Activated CD4-positive, alpha-beta T cell treated with anti-CD3 and anti-CD28 coated beads for 24 hours (primary cell): ENCODE measurements around the gene PLCH2.

Experiments used
- DNase-seq, 2 donors: peaks; one replicate each; pipeline ENCODE4 v3.0.0-alpha.2; 2020; ENCODE audit warnings: low read depth in 2 of 2

Gene PLCH2

DNA sequence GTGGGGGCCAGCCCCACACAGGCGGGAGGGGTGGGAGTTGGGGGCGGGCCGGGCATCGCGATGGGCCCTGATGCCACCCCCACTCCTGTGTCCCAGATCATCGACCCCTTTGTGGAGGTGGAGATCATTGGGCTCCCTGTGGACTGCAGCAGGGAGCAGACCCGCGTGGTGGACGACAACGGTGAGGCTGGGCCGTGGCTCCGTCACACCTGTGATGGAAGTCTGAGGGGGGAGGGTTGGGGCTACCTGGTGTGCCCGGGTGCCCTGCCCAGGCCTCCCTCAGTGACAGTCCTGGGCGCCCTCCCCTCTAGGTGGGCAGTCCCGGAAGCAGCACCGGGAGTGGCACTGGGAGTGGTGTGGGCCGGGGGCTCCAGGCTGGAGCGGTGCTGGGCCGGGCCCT, 22.6 kb downstream of the PLCH2 start:
- DNase-seq = no peak

DNA sequence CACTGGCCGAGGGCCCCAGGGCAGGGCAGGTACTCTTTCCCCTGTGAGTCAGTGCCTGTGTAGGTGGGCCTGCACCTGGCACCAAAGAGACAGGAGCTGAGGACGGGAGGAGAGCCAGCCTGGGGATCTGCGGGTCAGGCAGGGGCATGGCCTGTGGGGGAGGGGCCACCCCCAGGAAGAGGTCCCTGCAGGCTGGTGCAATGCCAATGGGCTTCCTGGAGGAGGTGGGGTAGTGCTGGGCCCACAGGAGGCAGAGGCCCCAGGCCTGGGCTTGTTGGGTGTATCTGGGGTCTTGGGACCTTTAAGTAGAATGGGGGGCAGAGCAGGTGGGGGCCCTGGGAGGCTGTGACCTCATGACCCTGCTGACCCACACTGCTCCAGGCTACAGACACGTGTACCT, 23.2 kb downstream of the PLCH2 start:
- DNase-seq = no peak

DNA sequence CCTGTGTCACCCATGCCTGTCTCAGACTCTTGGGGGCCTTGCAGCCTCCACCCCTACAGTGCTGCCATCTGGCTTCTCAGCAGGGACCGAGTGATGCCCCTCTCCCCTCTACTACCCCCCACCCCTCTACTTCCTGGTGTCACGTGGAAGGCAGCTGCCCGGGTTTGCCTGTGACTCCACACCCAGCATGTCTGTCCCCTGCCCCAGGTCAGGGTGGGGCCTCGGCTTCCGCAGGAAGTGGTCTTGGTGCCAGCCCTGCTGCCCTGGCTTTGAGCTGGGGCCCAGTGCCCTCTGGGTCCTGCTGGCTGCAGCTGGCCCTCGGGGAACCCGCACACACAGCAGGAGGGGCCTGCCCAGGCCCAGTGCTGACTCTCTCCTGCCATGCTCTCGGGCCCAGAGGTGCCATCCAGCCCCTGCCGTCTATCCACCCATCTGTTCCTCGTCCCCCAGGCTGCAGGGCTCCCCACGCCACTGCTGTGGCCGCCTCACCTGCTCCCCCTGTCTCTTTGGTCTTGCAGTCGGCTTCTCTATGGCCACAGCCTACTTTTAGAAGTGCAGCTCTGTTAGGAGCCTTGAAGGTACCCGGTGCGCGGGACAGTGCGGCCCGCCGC, 24.0 kb downstream of the PLCH2 start:
- DNase-seq = no peak

DNA sequence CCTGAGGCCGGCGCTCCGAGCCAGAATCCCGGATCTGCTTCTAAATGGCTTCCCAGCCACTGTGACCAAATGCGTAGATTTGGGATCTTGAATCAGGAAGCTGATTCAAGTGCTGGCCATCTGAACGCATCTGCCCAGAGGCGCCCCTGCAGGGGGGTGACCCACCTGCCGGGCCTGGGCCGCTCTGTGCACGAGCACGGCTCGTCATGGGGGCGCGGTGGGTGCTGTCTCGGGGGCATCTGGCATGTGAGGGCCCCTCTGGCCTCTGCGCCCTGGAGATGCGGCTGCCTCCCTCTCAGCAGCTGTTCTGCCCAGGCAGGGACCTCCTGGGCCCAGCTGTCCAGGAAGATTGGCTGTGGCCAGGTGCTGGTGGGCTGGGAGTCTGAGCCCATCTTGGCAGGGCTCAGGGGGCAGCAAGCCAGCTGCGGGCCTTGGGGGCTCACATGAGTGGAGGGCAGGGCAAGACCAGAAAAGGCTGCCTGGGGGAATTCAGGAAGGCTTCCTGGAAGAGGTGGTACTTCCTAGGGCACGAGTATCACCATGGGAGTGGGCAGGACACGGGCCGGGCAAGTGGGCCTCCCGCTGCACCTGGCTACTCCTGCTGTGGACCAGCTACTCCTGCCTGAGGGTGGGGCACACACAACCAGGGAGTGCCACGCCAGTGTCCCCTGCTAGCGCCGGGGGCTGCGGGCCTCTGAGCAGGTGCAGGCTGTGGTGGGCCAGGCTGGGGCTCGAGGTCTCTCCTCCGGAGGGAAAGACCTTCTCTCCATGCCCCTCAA, 25.1 kb downstream of the PLCH2 start:
- no peak for DNase-seq

DNA sequence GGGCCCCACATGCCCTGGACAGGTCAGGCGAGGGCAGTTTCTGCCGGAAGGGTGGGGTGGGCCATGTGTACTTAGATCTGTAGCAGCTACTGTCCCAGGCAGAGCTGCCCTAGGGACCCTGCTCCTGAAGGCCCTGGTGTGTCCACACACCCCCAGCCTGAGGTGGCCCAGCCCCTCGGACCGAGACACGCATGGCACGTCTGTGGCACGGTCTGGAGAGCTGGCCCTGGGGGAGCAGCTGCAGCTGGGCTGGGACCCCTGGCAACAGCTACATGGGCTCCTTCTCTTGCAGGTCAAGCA, 25.7 kb downstream of the PLCH2 start:
- DNase-seq = no peak

DNA sequence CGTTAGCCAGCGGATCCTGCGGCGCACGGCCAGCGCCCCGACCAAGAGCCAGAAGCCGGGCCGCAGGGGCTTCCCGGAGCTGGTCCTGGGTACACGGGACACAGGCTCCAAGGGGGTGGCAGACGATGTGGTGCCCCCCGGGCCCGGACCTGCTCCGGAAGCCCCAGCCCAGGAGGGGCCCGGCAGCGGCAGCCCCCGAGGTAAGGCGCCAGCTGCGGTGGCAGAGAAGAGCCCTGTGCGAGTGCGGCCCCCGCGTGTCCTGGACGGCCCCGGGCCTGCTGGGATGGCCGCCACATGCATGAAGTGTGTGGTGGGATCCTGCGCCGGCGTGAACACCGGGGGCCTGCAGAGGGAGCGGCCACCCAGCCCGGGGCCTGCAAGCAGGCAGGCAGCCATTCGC, 26.1 kb downstream of the PLCH2 start:
- no peak for DNase-seq

DNA sequence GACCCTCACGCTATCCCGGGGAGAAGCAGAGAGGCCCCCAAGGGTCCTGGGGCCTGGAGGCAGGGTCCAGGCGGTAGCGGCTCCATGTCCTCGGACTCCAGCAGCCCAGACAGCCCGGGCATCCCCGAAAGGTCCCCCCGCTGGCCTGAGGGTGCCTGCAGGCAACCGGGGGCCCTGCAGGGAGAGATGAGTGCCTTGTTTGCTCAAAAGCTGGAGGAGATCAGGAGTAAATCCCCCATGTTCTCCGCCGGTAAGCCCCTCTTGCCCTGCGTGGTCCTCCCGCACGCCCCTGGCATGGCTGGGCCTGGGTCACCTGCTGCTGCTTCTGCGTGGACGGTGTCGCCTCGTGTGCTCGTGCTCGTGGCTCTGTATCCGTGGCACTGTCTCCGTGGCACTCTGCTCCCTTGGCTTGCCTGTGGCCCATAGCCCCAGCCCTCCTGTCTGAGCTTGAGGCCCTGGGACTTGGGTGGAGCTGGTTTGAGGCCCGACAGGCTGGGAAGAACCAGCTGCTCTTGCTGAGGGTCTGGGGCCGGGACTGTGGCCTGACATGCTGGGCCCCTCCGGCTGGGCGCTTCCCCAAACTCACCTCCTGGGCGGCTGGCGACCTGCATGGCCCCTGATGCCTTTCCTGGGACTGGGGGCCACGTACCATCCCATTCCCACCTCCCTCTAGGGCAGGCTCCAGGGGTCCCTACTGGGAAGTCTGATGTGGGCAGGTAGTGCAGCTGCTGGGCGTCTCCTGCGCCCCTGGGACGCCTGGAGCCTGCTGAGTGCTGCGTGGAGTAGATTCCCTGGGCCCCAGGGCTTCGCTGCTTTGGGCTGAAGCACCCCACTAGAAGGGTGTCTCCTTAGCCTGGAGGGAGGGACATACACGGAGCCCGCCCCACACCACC, 26.8 kb downstream of the PLCH2 start:
- DNase-seq = no peak

DNA sequence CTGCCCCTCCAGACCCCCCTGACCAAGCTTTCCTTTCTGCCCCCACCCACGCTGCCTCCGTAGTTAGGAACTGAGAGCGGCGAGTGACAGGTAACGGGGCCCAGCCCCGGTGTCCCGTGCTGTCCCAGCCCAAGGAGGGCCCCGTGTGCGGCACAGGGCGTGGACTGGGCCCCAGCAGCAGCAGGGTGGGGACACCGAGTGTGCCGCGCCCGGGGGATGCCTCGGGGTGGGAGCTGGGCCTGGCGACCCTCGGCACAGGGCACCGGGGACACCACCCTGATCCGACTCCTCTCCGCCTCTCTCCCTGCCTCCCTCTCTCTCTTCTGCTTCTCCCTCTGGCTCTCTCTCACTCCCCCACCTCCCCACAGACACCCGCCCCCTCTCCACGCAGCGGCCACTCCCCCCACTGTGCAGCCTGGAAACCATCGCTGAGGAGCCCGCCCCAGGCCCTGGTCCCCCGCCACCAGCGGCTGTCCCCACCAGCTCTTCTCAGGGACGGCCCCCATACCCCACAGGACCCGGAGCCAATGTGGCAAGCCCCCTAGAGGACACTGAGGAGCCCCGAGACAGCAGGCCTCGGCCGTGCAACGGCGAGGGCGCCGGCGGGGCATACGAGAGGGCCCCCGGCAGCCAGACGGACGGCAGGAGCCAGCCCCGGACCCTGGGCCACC, 27.6 kb downstream of the PLCH2 start:
- no peak for DNase-seq

DNA sequence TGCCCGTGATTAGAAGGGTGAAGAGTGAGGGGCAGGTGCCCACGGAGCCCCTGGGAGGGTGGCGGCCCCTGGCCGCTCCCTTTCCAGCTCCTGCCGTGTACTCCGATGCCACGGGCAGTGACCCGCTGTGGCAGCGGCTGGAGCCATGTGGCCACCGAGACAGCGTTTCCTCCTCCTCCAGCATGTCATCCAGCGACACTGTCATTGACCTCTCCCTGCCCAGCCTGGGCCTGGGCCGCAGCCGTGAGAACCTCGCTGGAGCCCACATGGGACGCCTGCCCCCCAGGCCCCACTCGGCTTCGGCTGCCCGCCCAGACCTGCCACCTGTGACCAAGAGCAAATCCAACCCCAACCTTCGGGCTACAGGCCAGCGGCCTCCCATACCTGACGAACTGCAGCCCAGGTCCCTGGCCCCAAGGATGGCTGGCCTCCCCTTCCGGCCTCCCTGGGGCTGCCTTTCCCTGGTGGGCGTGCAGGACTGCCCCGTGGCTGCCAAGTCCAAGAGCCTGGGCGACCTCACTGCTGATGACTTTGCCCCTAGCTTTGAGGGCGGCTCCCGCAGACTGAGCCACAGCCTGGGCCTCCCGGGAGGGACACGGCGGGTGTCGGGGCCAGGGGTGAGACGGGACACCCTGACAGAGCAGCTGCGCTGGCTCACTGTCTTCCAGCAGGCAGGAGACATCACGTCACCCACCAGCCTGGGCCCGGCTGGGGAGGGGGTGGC, 28.3 kb downstream of the PLCH2 start:
- DNase-seq = no peak

DNA sequence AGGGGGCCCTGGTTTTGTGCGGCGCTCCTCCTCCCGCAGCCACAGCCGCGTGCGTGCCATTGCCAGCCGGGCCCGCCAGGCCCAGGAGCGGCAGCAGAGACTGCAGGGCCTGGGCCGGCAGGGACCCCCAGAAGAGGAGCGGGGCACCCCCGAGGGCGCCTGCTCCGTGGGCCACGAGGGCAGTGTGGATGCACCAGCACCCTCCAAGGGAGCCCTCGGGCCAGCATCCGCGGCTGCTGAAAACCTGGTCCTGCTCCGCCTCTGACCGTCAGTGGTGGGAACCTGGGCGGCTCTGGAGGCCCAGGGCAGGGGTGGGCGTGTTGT, 28.8 kb downstream of the PLCH2 start:
- no peak for DNase-seq

DNA sequence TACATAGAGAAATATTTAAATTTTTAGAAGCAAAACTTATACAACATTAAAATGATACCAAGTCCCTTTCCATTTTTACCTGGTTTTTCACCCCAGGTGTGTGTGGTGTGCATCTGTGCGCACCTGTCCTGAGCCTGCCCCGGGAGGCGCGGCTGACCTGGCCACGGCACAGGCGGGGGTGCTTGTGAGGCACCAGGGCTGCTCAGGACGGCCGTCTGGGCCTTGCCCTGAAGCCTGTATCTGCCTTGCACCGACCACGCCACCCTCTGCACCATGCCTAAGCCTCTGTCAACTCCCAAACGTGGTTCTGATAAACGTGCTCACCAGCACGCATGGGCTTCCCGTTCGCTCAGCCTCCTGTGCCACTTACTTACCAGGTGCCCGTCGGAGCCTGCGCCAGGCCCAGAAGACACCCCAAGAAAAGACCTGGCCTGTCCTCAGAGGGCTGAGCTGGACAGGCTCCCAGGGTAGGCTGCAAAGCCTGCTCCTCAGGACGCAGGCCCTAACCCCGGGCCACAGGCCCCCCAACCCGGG, 29.4 kb downstream of the PLCH2 start:
- DNase-seq = no peak

DNA sequence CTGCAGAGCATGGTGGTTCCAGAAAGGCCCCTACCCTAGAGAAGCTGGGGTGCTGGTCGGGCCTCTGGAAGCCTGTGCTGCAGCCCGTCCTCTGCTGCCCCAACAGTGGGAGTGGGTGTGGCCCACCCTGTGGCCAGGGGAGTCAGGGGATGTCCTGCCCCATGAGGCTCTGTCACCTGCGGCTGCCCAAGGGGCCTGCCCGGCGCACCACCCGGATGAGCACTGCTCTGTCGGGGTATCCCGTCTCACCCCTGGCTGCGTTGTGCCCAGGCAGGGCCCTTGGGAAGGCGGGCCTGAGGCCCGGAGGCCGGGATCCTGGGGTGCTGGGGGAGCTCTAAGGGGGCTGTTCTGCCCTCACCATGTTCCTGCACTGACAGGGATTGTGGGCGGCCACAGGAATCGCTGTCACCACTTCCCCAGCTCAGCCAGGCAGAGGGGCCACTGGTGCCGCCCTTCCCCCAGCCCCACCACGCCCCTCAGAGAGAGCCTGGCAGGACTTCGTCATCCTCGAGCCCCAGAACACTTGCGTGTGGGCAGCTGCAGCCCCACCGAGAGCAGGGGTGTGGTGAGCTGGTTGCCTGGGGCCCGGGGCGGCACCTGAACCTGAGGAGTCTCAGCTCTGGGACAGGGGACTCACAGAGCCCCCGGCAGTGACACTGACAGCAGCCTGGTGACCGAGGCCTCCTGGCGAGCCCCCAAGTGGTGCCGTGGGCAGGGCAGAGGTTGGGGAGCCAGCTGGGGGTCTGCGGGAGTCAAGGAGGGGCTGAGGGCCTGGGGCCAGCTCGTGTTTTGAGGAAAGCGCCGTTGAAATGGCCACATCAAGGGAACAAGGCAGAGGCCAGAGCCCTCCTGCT, 30.1 kb downstream of the PLCH2 start:
- DNase-seq = no peak

DNA sequence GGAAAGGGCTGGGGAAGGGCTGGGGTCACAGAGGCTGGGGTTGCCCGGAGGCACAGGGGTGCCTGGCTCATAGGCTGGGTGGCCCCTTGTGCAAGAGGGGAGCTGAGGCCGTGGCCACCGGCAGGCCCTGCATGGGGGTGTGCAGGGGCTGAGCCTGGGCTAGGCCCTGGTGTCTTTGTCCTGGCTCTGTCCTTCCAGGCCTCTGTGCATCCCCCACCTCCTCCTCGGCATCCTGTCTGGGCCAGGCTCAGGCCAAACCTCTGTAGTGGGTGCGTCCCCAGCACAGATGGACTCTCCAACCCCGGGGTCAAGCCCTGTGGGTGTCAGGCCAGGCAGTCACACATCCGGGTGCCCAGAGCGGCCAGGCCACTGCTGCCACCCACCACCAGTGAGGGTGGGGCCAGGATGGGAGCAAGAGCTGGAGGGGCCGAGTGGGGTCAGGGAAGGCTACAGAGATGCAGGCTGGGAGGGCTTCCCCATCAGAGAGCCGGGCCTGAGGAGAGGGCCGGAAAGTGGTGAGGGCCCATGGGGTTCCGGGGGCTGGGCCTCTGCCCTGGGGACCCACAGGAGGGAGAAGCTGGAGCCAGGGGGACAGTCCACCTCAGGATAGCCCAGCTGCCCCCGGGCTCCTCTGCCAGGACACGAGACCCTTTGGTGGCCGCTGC, 30.9 kb downstream of the PLCH2 start:
- no peak for DNase-seq

DNA sequence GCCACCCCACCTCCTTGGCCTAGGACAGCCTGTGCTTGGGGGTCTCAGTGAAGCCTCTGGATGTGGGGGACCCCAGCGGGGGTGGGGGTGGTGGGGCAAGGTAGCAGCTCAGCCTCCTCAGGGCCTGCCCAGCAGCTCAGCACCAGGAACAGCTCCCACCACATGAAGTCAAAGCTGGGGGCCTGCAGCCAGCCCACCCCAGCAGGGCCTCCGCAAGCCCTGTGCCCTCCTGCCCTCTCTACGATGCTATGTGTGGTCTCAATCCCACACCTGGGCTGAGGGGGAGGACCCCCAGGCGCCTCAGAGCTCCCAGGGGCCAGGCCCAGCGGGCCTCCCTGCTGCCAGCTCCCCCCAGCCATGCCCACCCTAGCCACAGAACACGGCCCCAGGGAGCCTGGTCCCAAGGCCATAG, 31.7 kb downstream of the PLCH2 start:
- DNase-seq = no peak

DNA sequence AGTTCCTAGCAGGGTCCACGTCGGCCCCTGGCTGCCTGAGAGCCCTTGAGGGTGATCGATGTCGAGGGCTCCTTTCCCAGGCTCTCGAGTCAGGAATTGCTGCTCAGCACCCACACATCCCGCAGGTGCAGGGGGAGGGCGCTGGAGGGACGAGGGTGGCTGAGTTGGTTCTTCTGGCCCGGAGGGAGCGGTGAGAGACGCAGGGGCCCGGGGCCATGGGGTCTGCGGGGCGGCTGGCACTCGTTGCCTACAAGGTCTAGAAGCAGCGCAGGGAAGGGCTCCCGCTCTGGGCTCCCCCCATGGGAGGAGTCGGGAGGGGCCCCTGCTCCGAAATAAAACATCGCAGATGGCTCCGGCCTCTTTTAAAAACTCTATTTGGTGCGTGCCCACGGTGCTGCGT, 32.1 kb downstream of the PLCH2 start:
- no peak for DNase-seq

DNA sequence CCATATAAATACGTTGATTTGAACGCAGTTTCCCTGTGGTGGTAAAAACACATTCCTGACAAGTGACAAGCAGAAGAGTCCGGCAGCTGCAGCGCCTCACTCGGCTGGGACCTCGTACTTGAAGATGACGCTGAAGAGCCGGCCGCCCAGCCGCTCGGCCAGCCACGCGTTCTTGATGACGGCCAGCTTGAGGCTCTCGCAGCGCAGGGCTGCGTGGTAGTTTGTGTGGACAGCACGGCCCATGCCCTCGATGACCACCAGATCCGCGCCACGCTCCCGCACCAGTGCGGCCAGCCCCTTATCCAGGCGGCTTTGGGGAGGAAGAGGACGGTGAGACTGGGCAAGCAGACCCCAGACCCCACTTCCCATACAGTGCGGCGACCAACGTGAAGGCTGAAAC, 32.7 kb downstream of the PLCH2 start:
- DNase-seq = no peak

DNA sequence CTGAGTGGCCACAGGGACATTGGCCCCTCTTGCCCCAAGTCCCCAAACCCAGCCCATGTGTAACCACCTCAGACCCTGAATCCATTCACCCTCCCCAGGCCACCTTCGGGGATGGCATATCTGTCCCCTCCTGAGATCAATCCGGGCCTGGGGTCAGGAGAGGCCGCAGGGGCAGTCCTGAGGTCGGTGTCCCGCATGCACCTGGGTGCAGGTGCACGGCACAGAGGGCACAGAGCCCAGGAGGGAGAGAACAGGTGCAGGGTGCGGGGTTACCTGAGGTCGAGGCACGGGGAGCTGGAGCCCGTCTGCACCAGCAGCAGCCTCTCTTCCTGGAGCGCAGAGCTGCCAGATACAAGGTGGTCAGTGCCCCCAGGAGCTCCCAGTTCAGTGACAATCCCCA, 33.5 kb downstream of the PLCH2 start:
- no peak for DNase-seq

DNA sequence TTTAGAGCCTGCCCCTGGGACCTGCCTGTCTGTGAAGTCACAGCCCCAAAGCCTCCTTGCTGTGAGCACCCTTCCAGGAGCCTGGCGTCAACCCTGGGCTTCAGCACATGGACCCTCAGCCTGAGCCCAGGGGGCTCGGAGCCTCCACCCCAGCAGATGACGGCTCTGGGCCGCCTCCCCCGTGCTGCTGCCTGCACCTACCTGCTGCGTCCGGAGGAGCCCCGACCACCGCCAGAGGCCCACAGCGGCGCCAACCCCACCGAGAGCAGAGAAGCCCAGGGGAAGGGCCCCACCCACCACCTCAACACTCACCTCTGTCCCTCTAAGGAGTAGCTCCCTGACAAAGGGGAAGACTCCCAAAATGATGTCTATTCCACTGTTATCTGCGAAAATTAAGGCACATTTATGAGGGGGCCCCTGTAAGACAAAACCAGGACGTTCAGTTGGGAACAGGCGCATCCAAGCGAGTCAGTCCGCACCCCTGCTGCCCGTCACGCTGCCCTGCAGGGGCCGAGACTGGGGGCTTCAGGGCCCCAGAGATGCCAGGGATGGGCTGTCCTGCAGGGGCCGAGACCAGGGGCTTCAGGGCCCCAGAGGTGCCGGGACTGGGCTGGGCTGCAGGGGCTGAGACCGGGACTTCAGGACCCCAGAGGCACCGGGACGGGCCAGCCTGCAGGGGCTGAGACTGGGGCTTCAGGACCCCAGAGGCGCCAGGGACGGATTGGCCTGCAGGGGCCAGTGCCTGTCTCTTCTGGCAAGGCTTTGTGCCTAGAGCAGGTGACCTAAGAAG, 34.5 kb downstream of the PLCH2 start:
- DNase-seq = no peak

DNA sequence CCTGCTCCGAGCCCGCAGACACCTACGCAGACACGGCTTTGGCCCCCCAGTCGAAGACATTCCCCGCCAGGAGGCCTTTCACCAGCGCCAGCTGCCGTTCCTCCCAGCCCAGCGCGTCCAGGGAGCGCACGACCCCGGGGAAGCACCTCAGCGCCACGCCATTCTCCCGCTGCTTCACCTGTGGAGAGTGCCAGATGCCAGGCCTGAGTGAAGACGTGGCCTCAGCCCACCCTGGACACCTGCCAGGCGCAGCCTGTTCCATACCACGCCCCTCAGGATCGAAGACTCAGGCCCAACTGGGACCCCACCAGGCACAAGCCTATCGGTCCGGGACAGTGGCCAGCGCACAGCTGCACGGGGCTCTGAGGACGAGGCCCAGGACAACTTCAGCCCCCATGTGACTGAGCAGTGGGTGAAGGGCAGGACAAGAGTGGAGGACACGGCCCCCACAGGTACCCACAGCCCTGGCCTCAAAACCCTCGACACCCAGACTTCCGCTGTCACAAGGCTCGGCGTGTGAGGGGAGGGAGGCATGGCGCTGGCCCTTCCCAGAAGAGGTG, 36.9 kb downstream of the PLCH2 start:
- no peak for DNase-seq
